HG03280 (cell line): ENCODE results near the gene WDR5.

Source experiments
- ATAC-seq: cut with Tn5 transposase; IDR thresholded peaks from one replicate; pipeline ENCODE4 v1.9.1; 2021; ENCODE audit warnings: mild to moderate bottlenecking, moderate library complexity; ENCODE audit not compliant: unreplicated experiment

WDR5 gene

DNA sequence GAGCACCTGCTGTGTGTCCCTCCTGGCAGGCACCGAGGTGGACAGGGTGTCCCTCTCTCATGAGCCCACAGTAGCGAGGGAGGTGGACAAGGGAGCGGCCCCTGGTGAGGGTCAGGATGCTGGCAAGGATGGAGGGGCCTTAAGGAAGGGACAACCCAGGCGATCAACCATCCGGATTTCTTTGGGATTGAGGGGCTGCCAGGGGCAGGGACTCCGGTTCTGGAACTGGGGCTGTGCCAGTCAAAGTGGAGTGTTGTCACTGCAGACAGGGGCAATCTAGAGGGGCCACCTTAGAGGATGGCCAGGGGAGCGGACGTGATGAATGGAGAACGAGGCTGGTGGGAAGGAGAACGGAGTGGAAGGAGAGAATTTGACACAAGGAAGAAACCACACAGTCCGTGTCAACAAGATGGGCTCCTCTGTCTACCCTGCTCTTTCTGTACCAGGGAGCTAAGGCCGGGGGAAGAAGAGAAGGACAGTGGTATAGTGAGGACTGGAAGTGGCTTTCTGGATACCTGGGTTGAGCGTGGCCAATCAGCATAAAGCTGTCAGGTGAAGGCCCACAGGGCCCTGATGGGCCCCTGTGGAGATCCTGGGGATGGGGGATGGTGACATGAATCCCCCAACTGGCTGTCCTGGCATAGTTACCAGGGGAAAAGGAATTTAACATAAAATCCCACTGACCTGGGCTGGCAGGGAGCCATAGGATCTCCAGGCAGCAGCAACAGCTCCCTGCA lies 4.2 kb upstream of the WDR5 start:
- no peak for ATAC-seq

DNA sequence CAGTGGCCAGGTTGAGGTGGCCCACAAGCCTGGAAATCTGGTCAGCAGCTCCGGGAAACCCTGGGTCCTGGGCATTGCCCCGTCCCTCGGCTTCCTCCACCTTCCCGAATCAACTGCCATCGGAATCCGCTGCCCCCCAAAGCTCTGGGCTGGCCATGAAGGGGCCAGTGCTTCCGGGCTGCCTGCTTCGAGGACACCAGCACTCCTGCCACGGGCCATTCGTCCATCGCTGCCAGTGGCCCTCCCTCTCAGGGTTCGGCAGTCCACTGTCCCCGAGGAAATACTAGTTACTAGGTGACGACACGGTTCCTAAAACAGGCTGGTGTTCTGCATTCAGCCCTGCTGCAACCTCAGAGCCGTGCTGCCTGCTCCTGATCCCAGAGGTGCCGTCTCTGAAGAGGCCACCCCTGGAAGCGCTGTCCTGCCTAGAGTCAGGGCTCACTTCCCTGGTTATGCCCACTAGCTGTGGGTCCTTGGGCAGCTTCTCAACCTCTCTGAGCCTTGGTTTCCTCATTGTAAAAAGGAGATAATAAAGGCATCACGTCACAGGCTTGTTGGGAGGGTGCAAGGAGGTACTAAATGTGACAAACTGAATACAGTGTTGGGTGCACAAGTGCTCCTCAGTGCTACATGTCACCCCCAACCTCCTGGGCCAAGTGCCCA lies 3.5 kb upstream of the WDR5 start:
- no peak for ATAC-seq

DNA sequence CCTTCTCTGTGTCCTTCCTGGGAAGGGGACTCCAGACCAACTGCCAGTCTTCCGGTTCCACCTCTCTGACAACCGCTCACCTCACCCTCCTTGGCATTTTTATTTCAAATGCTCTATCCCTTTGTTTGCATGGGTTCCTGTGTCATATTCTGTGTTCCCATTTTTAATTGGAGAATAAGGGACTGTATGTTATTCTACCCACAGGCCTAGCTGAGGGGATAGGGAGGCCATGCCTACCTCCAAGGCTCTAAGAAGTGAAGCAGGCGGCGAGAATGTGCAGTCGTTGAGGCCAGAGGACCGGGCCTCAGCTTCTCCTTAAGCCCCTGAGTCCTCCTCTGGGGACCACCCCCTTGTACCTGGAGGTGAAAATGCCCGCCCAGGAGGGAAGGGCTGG lies 936 bp upstream of the WDR5 start:
- ATAC-seq: peak; percentile 4

DNA sequence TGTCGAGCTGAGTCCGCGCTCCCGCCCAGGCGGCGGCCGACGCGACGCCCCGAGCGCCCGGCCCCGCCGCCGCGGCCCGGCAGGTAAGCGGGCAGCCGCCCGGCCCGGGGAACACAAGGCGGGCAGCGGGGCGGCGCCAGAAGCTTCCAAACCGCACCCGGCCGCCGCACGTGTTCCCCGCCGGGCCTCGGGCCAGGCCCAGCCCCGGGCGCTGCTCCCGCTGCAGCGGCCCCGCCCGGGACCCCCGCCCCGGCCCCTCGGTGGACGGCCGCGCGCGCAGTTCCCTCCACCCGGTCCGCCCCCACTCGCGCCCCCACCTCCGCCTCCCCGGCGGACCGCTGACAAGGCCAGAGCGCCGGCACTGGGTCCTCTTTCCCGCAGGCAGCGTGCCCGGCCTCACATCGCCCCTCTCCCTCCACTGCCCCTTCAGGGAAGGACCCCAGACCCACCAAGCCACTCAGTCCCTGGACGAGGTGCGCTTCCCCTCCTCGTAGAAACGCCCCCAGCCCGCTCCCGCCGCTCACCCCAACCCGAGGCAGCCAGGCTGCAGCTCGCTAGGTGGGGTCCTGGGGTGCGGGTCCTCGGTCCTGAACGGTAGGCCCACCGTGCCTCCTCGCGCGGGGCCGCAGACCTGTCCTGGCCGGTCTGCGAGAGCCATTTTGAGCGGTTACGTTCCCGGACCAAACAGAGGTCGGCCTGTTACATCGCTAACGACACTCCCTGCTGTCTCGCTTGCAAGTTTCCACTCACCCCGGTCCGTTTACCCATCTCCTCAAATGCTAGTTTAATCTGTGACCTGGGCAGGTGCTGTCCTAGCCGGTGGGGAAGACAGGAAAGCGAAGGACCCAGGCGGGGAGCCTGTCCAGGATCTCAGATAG lies 475 bp downstream of the WDR5 start:
- ATAC-seq: peak; percentile 13

DNA sequence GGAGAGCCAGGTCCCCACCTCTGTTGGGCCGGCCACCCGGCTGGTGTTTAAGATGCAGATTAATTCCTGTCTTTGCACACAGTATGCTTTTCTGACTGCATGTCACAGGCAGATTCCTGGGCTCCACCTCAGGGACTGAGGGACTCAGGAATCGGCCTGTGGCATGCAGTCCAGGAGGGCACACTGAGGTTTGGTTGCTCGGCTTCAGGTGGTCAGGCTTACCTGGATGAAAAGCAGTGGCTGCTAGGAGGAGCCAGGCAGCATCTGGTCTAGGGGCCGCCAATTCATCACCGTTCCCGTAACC lies 1.1 kb downstream of the WDR5 start:
- no peak for ATAC-seq

DNA sequence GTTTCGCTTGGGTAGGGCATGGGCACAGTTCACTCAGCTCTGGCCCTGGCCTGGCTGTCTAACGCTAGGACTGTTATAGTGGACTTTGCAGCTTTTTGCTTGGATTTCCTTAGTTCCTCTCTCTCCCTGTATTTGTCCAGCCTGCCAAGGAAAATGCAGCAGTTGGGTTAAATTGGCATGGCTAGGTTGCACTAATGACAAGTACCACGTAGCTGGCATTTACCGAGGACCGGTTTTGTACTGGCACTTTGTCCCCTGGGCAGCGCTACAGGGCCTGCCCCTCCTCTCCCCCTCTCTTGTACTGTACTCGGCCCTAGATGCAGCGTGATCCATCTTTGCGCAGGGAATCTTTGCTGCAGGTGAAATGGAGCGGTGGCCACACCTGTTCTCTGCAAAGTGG lies 2.4 kb downstream of the WDR5 start:
- ATAC-seq: no peak

DNA sequence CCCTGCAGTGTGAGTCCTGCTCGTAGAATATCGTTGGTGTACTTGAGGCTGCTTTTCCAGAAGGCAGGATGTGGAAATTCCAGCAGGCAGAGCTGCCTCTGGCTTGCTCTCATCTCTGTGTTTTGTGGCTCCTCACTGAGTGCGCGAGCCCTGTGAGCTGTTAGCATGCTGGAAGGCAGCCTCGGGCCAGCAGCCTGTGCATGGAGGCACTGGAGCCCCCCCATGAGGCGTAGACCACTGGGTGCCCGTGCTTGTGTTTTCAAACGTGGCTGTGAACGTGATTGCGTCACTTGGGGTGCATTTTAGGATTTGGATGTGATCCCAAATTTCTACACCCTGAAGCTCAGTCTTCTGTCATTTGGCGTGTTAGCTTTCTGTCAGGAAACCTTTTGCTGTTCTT lies 3.2 kb downstream of the WDR5 start:
- ATAC-seq: no peak

DNA sequence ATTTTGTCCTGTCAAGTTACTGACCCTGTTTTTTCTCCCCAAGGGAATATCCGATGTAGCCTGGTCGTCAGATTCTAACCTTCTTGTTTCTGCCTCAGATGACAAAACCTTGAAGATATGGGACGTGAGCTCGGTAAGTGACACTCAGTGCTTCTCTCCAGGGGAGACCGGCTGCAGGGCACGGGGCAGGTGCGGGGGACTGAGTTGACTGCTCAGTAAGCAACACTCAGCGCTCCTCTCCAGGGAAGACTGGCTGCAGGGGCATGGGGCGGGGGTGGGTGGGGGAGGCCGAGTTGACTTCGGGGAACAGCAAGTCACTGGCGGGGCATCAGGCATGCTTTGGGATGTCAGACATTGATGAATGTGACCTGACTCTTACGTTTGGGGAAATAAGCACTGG lies 6.0 kb downstream of the WDR5 start:
- no peak for ATAC-seq

DNA sequence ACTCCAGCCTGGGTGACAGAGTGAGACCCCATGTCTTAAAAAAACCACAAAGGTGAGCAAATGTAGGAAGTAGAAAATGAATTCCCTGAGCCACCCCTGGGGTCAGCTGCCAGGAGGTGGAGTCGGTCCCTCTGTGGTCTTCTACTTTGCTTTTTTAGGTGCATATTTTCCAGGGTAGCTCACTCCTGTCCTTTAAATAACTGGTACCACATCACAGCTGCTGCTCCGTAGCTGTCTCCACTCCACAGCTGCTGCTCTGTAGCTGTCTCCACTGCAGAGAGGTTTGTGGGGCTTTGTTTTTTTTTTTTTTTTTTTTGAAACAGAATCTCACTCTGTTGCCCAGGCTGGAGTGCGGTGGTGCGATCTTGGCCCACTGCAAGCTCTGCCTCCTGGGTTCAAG lies 8.9 kb downstream of the WDR5 start:
- ATAC-seq: no peak

DNA sequence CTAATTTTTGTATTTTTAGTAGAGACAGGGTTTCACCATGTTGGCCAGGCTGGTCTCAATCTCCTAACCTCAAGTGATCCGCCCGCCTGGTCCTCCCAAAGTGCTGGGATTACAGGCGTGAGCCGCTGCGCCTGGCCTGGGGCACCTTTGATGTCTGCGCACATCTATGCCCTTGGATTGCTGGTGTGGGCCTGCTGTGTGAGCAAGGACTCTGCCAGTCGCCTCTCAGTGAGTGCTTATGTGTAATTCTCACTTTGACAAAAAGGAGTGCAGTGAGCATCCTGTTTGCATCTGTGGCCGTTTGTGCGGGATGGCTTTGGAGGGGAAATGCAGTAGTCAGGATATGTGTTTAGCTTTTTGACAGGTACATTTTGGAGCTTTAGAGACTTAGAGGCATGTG lies 9.4 kb downstream of the WDR5 start:
- no peak for ATAC-seq

DNA sequence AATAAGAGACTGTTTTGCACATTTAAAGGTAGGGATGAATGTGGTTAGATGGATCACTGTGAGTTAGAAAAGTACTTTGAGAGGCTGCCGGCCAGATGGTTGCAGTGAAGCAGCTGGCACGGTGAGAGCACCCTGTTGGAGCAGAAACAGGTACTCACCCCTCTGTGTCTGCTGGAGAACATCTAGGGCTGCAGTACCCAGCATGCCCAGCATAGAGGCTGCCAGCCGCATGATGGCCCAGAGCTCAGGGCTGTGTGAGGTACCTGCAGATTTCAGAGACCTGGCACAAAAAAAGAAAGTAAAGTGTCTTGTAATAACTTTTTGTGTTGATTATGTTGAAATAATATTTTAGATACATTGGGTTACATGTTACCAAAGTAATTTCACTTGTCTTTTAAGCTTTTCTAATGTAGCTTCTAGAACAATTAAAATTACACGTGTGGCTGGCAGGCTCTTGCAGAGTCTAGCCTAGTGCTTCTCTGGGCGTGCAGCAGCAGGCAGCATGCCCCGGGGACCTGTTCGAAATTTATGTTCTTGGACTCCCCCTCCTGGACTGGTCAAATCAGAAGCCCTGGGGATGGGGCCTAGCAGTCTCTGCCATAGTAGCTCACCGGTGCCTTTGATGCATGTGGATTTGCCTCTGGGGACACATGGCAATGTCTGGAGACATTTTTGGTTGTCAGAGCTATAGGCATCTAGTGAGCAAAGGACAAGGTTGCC lies 11.1 kb downstream of the WDR5 start:
- no peak for ATAC-seq

DNA sequence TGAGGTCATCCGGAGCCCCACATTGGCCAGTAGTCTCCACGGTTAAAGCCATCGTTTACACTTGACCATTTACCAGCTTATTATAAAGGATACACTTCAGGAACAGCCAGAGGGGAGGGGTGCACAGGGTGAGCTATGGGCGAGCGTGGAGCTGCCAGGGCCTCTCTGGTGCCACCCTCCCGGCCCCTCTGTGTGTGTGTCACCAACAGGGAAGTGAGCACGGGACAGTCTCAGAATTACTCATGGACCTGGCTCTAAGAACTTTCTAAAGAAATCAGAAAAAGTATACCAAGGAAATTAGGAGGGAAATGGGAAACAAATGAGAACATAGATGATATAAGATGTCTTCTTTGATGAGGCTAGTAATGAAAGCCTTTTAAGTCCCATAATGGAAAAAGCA lies 13.5 kb downstream of the WDR5 start:
- ATAC-seq: no peak

DNA sequence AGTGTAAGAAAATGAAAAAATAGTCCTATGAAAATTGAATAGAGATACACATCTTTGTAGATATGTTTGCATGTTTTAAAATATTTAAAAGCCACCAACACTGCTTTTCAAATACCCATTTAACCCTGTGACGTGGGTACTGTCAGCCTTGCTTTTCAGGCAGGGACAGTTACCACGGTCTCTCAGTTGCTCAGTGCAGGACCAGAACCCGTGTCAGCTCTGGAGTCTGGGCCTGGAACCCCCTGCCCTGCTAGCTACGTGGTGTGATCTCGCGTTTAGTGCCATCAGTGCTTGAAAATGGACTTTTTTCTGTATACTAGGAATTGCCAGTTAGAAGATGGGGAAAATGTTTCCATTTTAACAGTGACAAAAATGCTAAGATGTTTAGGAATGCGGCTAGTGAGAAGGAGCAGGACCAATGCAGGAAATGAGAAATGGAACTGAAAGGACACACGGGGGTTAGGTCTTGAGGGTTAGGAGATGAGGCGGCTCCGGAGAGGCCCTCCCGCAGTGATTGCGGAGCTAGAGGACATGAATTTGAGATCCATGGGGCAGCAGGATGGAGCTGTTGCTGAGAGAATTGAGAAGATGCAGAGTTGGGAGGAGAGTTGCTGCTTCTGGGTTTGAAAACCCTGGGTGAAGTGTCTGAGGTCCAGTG lies 14.8 kb downstream of the WDR5 start:
- no peak for ATAC-seq

DNA sequence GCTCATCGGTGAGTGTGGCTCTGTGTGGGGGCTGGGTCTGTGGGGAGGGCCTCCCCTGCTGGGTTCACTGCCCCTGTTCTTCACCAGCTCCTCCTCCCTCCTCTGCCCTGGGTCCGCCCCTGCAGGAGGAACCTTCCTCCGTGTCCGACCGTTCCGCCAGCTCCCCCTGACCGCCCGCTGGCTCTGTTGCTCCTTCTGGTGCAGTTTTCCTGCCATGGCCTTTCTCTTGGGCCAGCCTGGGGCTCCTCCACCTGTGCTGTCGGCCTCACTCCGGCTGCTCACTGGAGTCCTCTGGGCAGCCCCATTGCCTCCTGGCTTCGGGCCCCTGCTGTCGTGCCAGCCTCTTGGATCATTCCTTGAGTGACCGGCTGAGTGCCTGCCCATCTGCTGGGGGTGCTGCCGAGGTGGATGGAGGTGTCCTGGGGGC lies 16.2 kb downstream of the WDR5 start:
- ATAC-seq: no peak

DNA sequence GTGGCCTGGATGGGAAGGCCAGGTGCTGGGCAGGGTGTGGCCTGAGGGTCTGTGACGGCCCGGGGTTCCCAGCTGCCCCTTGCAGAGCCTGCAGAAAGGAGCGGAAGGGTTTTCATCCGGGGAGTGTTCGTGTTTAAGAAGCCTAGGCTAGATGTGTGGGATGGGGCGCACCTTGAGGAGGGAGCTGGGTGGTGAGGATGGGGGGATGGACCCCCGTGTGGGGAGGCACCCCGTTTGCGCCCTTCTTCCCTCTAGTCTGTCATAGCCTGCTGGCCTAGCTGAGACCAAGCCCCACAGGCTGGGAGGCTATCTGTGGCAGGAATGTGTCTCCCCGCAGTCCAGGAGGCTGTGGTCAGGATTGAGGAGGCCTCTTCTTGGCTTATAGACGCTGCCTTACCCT lies 16.6 kb downstream of the WDR5 start:
- no peak for ATAC-seq

DNA sequence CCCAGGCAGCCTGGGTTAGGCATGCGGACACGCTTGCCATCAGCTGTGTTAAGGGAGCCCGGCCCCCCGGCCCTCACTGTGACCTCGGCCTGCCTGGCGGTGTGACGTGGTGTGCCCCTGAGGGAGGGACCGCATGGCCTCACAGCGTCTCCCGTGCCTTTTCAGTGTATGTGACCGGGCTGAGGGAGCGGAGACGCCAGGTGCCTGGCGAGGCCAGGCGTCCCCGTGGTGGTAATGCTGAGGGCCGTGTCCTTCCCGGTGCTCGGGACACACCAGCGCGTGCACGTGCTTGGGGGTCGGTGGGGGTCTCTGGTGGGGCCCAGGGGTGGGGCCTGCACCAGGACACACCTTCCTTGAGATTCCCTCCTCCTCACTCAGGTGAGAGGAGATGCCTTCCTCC lies 17.6 kb downstream of the WDR5 start:
- ATAC-seq: no peak

DNA sequence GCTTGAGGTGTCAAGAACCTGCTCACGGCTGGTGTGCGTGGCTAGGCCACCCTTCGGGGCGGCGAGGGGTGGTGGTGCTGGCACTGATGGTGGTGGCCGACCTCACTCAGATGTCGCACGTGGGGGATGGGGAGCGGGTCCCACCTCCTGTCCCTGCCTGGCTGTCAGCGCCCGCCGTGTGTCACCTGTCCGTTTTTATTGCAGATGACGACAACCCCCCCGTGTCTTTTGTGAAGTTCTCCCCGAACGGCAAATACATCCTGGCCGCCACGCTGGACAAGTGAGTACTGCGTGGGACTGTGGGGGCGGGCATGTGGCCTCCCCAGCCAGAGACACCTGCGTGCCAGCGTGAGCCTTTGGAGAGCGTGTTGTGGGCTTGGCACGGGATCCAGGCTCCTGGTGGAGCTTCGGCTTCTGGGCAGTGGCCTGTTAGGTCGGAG lies 18.4 kb downstream of the WDR5 start:
- ATAC-seq: no peak

DNA sequence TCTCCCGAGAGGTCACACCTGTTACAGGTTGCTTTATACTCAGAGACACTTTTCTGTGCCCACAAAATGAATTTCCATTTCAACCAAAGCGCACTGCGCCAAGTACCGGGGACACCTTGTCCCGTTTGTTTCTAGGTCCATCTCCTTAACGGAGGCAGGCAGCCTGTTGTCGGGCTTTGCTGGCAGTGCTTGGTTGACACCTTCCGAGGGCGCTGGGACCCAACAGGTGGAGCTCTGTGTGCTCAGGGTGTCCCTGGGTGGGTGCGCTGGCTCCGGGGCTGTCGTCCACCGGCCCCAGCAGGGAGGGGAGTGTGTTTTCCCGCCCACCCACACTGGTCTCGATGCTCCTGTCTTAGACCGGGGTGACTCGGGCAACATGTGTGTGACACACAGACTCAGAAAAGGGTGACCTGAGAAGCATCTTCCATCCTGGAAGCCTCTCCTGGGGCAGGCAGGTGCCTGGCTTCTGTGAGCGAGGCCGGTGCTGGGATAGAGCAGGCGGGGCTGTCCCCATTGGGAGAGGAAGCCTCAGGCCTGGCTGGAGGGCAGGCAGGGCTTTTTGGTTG lies 20.0 kb downstream of the WDR5 start:
- no peak for ATAC-seq

DNA sequence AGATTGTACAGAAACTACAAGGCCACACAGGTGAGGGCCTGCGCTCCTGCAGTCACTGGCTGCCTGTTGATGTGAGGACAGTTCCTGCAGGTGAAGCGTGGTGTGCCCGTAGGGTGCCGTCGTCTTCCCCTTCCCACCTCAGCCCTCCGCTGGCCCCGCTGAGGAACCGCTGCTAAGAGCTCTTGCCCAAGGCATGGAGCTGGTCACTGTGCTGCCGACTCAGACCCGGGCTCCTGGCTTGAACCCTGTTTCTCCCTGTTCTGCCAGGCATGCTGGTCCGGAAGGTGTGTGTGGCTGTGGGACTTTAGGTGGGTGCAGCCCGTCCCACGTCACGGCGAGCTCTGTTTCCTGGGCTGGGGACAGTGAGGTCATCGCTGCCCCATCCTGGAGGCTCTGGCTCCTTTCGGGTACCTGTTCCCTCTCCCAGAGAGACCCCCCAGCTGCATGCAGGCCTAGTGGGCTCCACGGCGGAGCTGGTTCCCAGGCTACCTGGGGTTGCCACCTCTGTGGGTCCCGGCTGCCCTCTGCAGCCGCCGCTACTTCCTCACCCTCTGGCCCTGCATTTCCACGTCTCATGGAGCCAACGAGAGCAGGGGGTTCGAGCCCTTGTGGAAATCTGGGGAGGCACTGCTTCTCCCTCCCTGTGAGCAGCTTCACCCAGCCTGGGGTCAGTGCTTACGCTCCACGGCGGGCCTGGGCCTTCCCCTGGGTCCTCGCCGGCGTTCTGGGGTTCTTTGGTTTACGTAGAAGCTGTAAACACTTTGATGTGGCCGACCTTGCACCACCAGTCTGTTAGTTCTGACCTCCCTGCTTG lies 20.9 kb downstream of the WDR5 start:
- ATAC-seq: no peak
